HCT116 (cell line): ENCODE data around the gene ACACB. TPM values are rescaled to one million over a fixed set of nuclear protein-coding genes. Genes with fewer than 3 reads are reported as not detected.

Experiments
- ATAC-seq: fragments of 200-7000 bp; cut with Tn5 transposase; 2 replicates; pipeline ENCODE4 v1.9.1; 2020; ENCODE audit warnings: mild to moderate bottlenecking, moderate library complexity
- BruUV-seq: library from RNA; stranded (reverse); fragments of 400-500 nt; replicated peaks from 2 replicates; lab custom pipeline; 2021; lab: Mats Ljungman, UMichigan
- CTCF ChIA-PET: fragments of 300-600 bp; sonication (Branson Sonifier 250); formaldehyde crosslinking; loops from one replicate; lab custom pipeline; 2021; ENCODE audit warnings: antibody characterized with exemption; lab: Charles Lee
- POLR2A ChIA-PET: fragments of 300-600, 350-600 bp; sonication (Branson Sonifier 250); formaldehyde crosslinking; loops from one replicate; lab custom pipeline; 2021; ENCODE audit warnings: antibody characterized with exemption; lab: Charles Lee
- RAD21 ChIA-PET, 2 experiments: fragments of 300-600 bp; sonication (Branson Sonifier 250); formaldehyde crosslinking; loops; one replicate each; lab custom pipeline; 2023; ENCODE audit warnings: low total read pairs in 2 of 2; ENCODE audit not compliant: uncharacterized antibody in 2 of 2, unreplicated experiment in 2 of 2, low non-redundant PET in 1 of 2; lab: Charles Lee
- DNase-seq: peaks from one replicate; pipeline ENCODE4 v3.0.0-alpha.2; 2010; ENCODE audit warnings: low read depth, low spot score
- H2AFZ ChIP-seq: fragments of 200-600 bp; shearing (Covaris generic), sonication (generic); 2 replicates; pipeline ENCODE4 v1.6.1; 2017; ENCODE audit warnings: low read depth, mixed run types, mixed read lengths, antibody characterized with exemption, low read length; ENCODE audit not compliant: poor library complexity, severe bottlenecking
- H3K27ac ChIP-seq: 2 replicates; pipeline ENCODE4 v1.5.1; 2012; ENCODE audit warnings: low read depth, low read length
- H3K27me3 ChIP-seq: fragments of 200-600 bp; sonication (generic); 2 replicates; pipeline ENCODE4 v1.6.1; 2016; ENCODE audit warnings: mixed run types, low read length, mixed read lengths; ENCODE audit not compliant: insufficient read depth
- H3K36me3 ChIP-seq, 2 experiments: fragments of 200-500 bp in 1 of 2; fragments of 200-600 bp in 1 of 2; sonication (Bioruptor generic) in 1 of 2; sonication (generic) in 1 of 2; 2 replicates each; pipeline versions ENCODE4 v1.5.1 to v1.6.1; 2014 to 2016; ENCODE audit warnings: low read length in 2 of 2, inconsistent platforms in 1 of 2, mixed read lengths in 1 of 2, mixed run types in 1 of 2; ENCODE audit not compliant: insufficient read depth in 2 of 2, control insufficient read depth in 1 of 2
- H3K4me1 ChIP-seq, 2 experiments: fragments of 200-600 bp in 1 of 2; sonication (generic) in 1 of 2; 2 replicates each; pipeline versions ENCODE4 v1.5.1 to v1.6.1; 2012 to 2017; ENCODE audit warnings: low read length in 2 of 2, inconsistent platforms in 1 of 2, mild to moderate bottlenecking in 1 of 2, mixed read lengths in 1 of 2, mixed run types in 1 of 2, moderate library complexity in 1 of 2; ENCODE audit not compliant: insufficient read depth in 2 of 2, control insufficient read depth in 1 of 2
- H3K4me2 ChIP-seq: fragments of 200-600 bp; sonication (generic); 2 replicates; pipeline ENCODE4 v1.6.1; 2017; ENCODE audit warnings: mixed run types, low read length, mixed read lengths
- H3K4me3 ChIP-seq, 2 experiments: fragments of 200-600 bp in 1 of 2; sonication (generic) in 1 of 2; replicated peaks in 1 of 2; 2 replicates each; pipeline ENCODE4 v1.5.1; 2011 to 2016; ENCODE audit warnings: low read length in 2 of 2, control low read depth in 1 of 2, low read depth in 1 of 2, mild to moderate bottlenecking in 1 of 2, mixed read lengths in 1 of 2, mixed run types in 1 of 2
- H3K79me2 ChIP-seq: fragments of 200-600 bp; sonication (generic); 2 replicates; pipeline ENCODE4 v1.6.1; 2017; ENCODE audit warnings: mild to moderate bottlenecking, mixed run types, low read length, moderate library complexity, mixed read lengths; ENCODE audit not compliant: insufficient read depth
- H3K9ac ChIP-seq: fragments of 200-600 bp; sonication (generic); 2 replicates; pipeline ENCODE4 v1.6.1; 2016; ENCODE audit warnings: low read length, mixed read lengths
- H3K9me2 ChIP-seq: fragments of 200-600 bp; sonication (generic), shearing (Covaris generic); 2 replicates; pipeline ENCODE4 v1.6.1; 2017; ENCODE audit warnings: mixed run types, mild to moderate bottlenecking, moderate library complexity; ENCODE audit not compliant: insufficient read depth
- H3K9me3 ChIP-seq, 2 experiments: fragments of 200-500 bp in 1 of 2; fragments of 200-600 bp in 1 of 2; sonication (Bioruptor generic) in 1 of 2; sonication (generic) in 1 of 2; 2 replicates each; pipeline ENCODE4 v1.6.1; 2014 to 2017; ENCODE audit warnings: low read length in 2 of 2, mixed read lengths in 2 of 2, inconsistent platforms in 1 of 2, low read depth in 1 of 2, mild to moderate bottlenecking in 1 of 2, mixed run types in 1 of 2, moderate library complexity in 1 of 2; ENCODE audit not compliant: control insufficient read depth in 1 of 2, insufficient read depth in 1 of 2
- H4K20me1 ChIP-seq: fragments of 200-600 bp; sonication (generic), shearing (Covaris generic); 2 replicates; pipeline ENCODE4 v1.6.1; 2017; ENCODE audit warnings: mixed run types, mild to moderate bottlenecking, moderate library complexity; ENCODE audit not compliant: insufficient read depth
- RAD21 ChIP-seq: IDR thresholded peaks from 2 replicates; pipeline ENCODE4 v1.6.1; 2012; ENCODE audit warnings: low read depth, mild to moderate bottlenecking
- intact Hi-C: fragments of 100-400 bp; cut with micrococcal nuclease; formaldehyde crosslinking; loops from 2 replicates; pipeline ENCODE4 v1.10.0; 2022
- total RNA-seq: library from RNA; stranded (reverse); gene quantifications from one replicate; pipeline ENCODE4 v1.2.1, GENCODE V29; 2021; ENCODE audit not compliant: unreplicated experiment
- TF ChIP-seq, protein P1 (sequence below): IDR thresholded peaks from 2 replicates; pipeline ENCODE4 v1.6.1; 2012; ENCODE audit warnings: low read depth

The ACACB gene
- total RNA-seq, 1 experiment from 2014 or later: 11.1 TPM

DNA sequence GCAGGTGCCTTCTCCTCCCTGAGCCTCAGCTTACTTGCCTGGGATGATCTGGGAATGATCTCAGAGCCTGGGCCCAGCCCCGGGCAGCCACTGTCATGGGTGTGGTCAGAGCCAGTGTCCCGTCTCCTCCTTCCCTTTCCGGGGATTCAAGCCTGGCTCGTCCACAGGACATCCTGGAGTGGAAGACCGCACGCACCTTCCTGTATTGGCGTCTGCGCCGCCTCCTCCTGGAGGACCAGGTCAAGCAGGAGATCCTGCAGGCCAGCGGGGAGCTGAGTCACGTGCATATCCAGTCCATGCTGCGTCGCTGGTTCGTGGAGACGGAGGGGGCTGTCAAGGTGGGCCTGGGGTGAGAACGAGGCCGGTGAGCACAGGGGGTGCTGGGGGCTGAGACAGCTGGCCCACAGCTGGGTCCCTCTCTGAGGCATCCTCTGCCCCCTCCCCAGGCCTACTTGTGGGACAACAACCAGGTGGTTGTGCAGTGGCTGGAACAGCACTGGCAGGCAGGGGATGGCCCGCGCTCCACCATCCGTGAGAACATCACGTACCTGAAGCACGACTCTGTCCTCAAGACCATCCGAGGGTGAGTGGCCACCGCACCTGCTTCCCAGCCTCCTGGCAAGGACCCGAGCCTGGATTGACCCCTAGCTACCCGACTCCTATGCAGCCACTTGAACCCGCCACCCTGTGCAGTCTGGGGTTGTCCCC lies 148.7 kb downstream of the ACACB start:
- no peaks in the 10 kb centered on the region for H4K20me1 ChIP-seq

More for the DNA sequence above, 148.7 kb downstream of the ACACB start:
- H3K4me2 ChIP-seq: no peak overlapping the region
- no peak overlapping the region for H3K9ac ChIP-seq
- H2AFZ ChIP-seq: no peak overlapping the region
- DNase-seq (no peak), ATAC-seq (no peak)
- H3K27me3 ChIP-seq: no peaks in the 10 kb centered on the region
- BruUV-seq: no TSS peak
- H3K9me2 ChIP-seq: no peaks in the 10 kb centered on the region
- H3K36me3 ChIP-seq: no peaks in the 10 kb centered on the region
- H3K4me1 ChIP-seq: peaks cover 0 to 13% of the 10 kb centered on the region in 2 experiments; a peak in 2 of 4 replicates
- H3K27ac ChIP-seq: no peak overlapping the region
- TF ChIP-seq, protein P1, sequence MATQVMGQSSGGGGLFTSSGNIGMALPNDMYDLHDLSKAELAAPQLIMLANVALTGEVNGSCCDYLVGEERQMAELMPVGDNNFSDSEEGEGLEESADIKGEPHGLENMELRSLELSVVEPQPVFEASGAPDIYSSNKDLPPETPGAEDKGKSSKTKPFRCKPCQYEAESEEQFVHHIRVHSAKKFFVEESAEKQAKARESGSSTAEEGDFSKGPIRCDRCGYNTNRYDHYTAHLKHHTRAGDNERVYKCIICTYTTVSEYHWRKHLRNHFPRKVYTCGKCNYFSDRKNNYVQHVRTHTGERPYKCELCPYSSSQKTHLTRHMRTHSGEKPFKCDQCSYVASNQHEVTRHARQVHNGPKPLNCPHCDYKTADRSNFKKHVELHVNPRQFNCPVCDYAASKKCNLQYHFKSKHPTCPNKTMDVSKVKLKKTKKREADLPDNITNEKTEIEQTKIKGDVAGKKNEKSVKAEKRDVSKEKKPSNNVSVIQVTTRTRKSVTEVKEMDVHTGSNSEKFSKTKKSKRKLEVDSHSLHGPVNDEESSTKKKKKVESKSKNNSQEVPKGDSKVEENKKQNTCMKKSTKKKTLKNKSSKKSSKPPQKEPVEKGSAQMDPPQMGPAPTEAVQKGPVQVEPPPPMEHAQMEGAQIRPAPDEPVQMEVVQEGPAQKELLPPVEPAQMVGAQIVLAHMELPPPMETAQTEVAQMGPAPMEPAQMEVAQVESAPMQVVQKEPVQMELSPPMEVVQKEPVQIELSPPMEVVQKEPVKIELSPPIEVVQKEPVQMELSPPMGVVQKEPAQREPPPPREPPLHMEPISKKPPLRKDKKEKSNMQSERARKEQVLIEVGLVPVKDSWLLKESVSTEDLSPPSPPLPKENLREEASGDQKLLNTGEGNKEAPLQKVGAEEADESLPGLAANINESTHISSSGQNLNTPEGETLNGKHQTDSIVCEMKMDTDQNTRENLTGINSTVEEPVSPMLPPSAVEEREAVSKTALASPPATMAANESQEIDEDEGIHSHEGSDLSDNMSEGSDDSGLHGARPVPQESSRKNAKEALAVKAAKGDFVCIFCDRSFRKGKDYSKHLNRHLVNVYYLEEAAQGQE: no peak
- TF ChIP-seq RAD21: no peak
- ChIA-PET CTCF (interaction anchor here (0.5 to 3.5 kb wide), 5 partner anchors 15 to 123 kb away, joined by 4 to 58 read pairs (median 6); no protein-coding TSS in a partner anchor), POLR2A (no interaction called here), RAD21 (interaction anchor here (1.0 to 1.6 kb wide), 2 partner anchors 120 kb away, joined by 3 to 5 read pairs; no protein-coding TSS in a partner anchor)
- H3K9me3 ChIP-seq: no peaks in the 10 kb centered on the region
- intact Hi-C loops: loop anchor here (1.0 to 2.0 kb wide), 2 partner anchors 120 to 510 kb away; no protein-coding TSS in a partner anchor
- no peak overlapping the region for H3K4me3 ChIP-seq
- H3K79me2 ChIP-seq: no peaks in the 10 kb centered on the region
